ENCODE measurements around the gene TMEM179.

- TF ChIP-seq, protein P1, sequence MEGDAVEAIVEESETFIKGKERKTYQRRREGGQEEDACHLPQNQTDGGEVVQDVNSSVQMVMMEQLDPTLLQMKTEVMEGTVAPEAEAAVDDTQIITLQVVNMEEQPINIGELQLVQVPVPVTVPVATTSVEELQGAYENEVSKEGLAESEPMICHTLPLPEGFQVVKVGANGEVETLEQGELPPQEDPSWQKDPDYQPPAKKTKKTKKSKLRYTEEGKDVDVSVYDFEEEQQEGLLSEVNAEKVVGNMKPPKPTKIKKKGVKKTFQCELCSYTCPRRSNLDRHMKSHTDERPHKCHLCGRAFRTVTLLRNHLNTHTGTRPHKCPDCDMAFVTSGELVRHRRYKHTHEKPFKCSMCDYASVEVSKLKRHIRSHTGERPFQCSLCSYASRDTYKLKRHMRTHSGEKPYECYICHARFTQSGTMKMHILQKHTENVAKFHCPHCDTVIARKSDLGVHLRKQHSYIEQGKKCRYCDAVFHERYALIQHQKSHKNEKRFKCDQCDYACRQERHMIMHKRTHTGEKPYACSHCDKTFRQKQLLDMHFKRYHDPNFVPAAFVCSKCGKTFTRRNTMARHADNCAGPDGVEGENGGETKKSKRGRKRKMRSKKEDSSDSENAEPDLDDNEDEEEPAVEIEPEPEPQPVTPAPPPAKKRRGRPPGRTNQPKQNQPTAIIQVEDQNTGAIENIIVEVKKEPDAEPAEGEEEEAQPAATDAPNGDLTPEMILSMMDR (IDR thresholded peaks at IDR 0.05; ENCODE audit: borderline replicate concordance, extremely low read depth, low read length, poor library complexity, severe bottlenecking): no peak
- TF ChIP-seq EZH2 (IDR thresholded peaks at IDR 0.05; ENCODE audit: borderline replicate concordance, low read depth, low read length, severe bottlenecking): no peak
These were observed 36.1 kb upstream of the TMEM179 start for GRCh38 chr14:104640681-104641080.

Measured in DND-41 (cell line).